Measurements from ENCODE around the gene PRKCA.

GRCh38 chr17:66557200-66557599 is 254.8 kb downstream of the PRKCA start:
- TF ChIP-seq CTCF (conservative IDR thresholded peaks at IDR 0.05; ENCODE audit: low read depth in 2 of 2) (no peak), POLR2AphosphoS5 (IDR thresholded peaks at IDR 0.05; ENCODE audit: low read depth) (no peak), EZH2phosphoT487 (IDR thresholded peaks at IDR 0.05; ENCODE audit: unreplicated experiment) (no peak), ETS1 (IDR thresholded peaks at IDR 0.05) (no peak), CREB1 (CRISPR knock-in tag; IDR thresholded peaks at IDR 0.05; ENCODE audit: low read depth) (no peak), EZH2 (IDR thresholded peaks at IDR 0.05; ENCODE audit: low read depth, unreplicated experiment) (no peak), JUNB (IDR thresholded peaks at IDR 0.05; ENCODE audit: unreplicated experiment) (no peak), NANOG (IDR thresholded peaks at IDR 0.05; ENCODE audit: borderline replicate concordance) (no peak), ZNF331 (CRISPR knock-in tag; IDR thresholded peaks at IDR 0.05; ENCODE audit: low read depth) (no peak)
- TF ChIP-seq, protein P1, sequence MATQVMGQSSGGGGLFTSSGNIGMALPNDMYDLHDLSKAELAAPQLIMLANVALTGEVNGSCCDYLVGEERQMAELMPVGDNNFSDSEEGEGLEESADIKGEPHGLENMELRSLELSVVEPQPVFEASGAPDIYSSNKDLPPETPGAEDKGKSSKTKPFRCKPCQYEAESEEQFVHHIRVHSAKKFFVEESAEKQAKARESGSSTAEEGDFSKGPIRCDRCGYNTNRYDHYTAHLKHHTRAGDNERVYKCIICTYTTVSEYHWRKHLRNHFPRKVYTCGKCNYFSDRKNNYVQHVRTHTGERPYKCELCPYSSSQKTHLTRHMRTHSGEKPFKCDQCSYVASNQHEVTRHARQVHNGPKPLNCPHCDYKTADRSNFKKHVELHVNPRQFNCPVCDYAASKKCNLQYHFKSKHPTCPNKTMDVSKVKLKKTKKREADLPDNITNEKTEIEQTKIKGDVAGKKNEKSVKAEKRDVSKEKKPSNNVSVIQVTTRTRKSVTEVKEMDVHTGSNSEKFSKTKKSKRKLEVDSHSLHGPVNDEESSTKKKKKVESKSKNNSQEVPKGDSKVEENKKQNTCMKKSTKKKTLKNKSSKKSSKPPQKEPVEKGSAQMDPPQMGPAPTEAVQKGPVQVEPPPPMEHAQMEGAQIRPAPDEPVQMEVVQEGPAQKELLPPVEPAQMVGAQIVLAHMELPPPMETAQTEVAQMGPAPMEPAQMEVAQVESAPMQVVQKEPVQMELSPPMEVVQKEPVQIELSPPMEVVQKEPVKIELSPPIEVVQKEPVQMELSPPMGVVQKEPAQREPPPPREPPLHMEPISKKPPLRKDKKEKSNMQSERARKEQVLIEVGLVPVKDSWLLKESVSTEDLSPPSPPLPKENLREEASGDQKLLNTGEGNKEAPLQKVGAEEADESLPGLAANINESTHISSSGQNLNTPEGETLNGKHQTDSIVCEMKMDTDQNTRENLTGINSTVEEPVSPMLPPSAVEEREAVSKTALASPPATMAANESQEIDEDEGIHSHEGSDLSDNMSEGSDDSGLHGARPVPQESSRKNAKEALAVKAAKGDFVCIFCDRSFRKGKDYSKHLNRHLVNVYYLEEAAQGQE (IDR thresholded peaks at IDR 0.05; ENCODE audit: unreplicated experiment) = no peak
